ENCODE results near the gene NSUN3. TPM values are rescaled to one million over a fixed set of nuclear protein-coding genes. Genes with fewer than 3 reads are reported as not detected.

NSUN3 gene
- total RNA-seq, 1 experiment from 2014 or later = 14.4 TPM

GRCh38 chr3:94095111-94095510 lies 32.2 kb downstream of the NSUN3 start:
- intact Hi-C loops (cut with micrococcal nuclease; ENCODE audit: unreplicated experiment) = no loop called here
- Histone ChIP-seq H3K27ac (ENCODE audit: low read length) (no peak overlapping the region), H3K9me3 (ENCODE audit: control insufficient read depth, insufficient read depth, low read depth, low read length) (no peaks in the 10 kb centered on the region), H3K27me3 (ENCODE audit: control insufficient read depth, insufficient read depth, low read length) (no peaks in the 10 kb centered on the region), H3K4me1 (ENCODE audit: control insufficient read depth, insufficient read depth, low read length) (no peaks in the 10 kb centered on the region), H3K36me3 (ENCODE audit: control insufficient read depth, insufficient read depth, low read length) (0 out of 2 replicates have a peak, but pooled peaks cover 3% of the 10 kb centered on the region), H3K4me3 (ENCODE audit: low read depth in 2 of 2, low read length in 2 of 2) (no peak overlapping the region)
- in situ Hi-C loops (cut with HindIII; ENCODE audit: low pct_unique_long_range_greater_than_20kb, low sequenced_read_pairs) = no loop called here
- DNase-seq (ENCODE audit: low read depth, low spot score) (no peak), ATAC-seq (no peak)
- CTCF ChIA-PET = no interaction called here
- POLR2A ChIA-PET = no interaction called here
- BruUV-seq (replicated peaks) = no TSS peak
- TF ChIP-seq CTCF (IDR thresholded peaks at IDR 0.05) = no peak
- TF ChIP-seq SIN3A (IDR thresholded peaks at IDR 0.05; ENCODE audit: borderline replicate concordance, insufficient read depth, low read depth, low read length) = no peak
- TF ChIP-seq POLR2AphosphoS5 (IDR thresholded peaks at IDR 0.05; ENCODE audit: low read depth, low read length) = no peak
- no peak for TF ChIP-seq TCF7L2 (IDR thresholded peaks at IDR 0.05; ENCODE audit: low read depth, low read length)
- TF ChIP-seq REST (IDR thresholded peaks at IDR 0.05; ENCODE audit: insufficient read depth in 1 of 2, low read depth in 2 of 2, low read length in 1 of 2) = no peak

GRCh38 chr3:94098452-94098851 lies 35.6 kb downstream of the NSUN3 start:
- Histone ChIP-seq H3K4me3 (ENCODE audit: low read depth in 2 of 2, low read length in 2 of 2) (no peak overlapping the region), H3K27ac (ENCODE audit: low read length) (no peak overlapping the region), H3K4me1 (ENCODE audit: control insufficient read depth, insufficient read depth, low read length) (no peaks in the 10 kb centered on the region), H3K36me3 (ENCODE audit: control insufficient read depth, insufficient read depth, low read length) (0 out of 2 replicates have a peak, but pooled peaks cover 3% of the 10 kb centered on the region), H3K27me3 (ENCODE audit: control insufficient read depth, insufficient read depth, low read length) (no peaks in the 10 kb centered on the region), H3K9me3 (ENCODE audit: control insufficient read depth, insufficient read depth, low read depth, low read length) (no peaks in the 10 kb centered on the region)
- TF ChIP-seq SIN3A (IDR thresholded peaks at IDR 0.05; ENCODE audit: borderline replicate concordance, insufficient read depth, low read depth, low read length) (no peak), POLR2AphosphoS5 (IDR thresholded peaks at IDR 0.05; ENCODE audit: low read depth, low read length) (no peak), CTCF (IDR thresholded peaks at IDR 0.05) (no peak; the same call in 1 of the 2 replicates), TCF7L2 (IDR thresholded peaks at IDR 0.05; ENCODE audit: low read depth, low read length) (no peak), REST (IDR thresholded peaks at IDR 0.05; ENCODE audit: insufficient read depth in 1 of 2, low read depth in 2 of 2, low read length in 1 of 2) (no peak)
- BruUV-seq (replicated peaks) = no TSS peak
- in situ Hi-C loops (cut with HindIII; ENCODE audit: low pct_unique_long_range_greater_than_20kb, low sequenced_read_pairs) (no loop called here), intact Hi-C loops (cut with micrococcal nuclease; ENCODE audit: unreplicated experiment) (no loop called here)
- ChIA-PET POLR2A (no interaction called here), CTCF (no interaction called here)
- ATAC-seq (no peak), DNase-seq (ENCODE audit: low read depth, low spot score) (no peak)
